SU-DHL-6 (cell line): ENCODE results near the gene HGS.

Experiments used
- CTCF ChIP-seq: fragments of 200-600 bp; sonication (generic); IDR thresholded peaks from one replicate; pipeline ENCODE4 v1.5.1; 2017; ENCODE audit warnings: antibody characterized with exemption, mild to moderate bottlenecking, low read length, moderate library complexity; ENCODE audit not compliant: insufficient read depth, poor library complexity, severe bottlenecking
- EZH2phosphoT487 ChIP-seq: fragments of 200-600 bp; sonication (generic), shearing (Covaris generic); conservative IDR thresholded peaks from 2 replicates; pipeline ENCODE4 v1.6.1; 2018; ENCODE audit warnings: mild to moderate bottlenecking, antibody characterized with exemption, low read length, moderate library complexity, mixed read lengths

DNA sequence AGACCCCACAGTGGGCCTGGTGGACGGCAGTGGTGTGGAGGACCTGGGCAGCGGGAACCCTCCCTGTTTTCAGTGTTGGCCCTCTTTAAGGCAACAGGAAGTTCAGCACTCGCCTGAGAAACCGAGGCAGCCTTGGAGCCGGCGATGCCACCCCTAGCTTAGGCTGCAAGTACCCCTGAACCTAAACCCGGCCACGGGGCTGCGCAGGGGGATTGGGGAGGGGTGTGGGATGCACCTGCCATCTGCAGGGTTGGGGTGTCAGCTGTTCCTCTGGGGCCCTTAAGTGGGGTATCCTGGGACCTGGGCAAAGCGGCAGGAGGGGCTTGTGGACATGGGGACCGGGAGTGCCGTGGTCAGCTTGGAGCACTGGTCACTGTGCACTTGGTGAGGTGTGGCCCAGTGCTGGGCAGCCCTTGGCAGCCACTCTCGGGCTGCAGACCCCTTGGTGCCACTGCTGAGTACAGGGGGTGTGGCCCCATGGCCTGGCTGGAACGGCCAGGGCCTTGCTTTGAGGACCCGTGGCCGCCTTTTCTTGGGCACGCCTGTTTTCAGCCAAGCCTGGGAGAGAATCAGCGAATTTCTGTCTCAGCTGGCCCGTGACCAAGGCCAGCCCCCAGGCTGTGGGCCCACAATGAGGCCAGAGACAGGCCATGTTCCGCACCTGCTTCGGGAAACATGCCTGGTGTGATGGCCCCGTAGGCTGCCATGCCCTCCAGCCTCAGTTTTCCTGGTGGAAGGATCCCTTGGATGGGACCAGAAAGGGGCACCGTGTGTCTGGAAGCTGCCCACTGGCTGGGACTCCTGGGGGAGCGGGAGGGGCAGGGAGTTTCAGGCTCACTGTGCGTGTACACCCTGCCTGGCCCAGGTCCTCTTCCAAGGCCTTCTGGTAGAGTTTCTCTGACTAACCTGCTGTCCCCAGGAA lies 24.2 kb downstream of the HGS start:
- TF ChIP-seq CTCF, result no peak
- TF ChIP-seq EZH2phosphoT487, result no peak
